G401.6 (cell line): Measurements from ENCODE around the gene HOXA5.

Experiments used
- FAIRE-seq: peaks from 2 replicates; lab custom pipeline; 2012; peaks lifted over from hg19 to GRCh38; lab: Jason Lieb, UNC

HOXA5 gene

GRCh38 chr7:27147199-27148030 is 3.9 kb upstream of the HOXA5 start, which contains the start of gene HOXA6:
Gene HOXA6, minus strand, starts transcription at chr7:27147774. Its CDS starts 25 bp downstream, at chr7:27147749.
- no peak for FAIRE-seq

- no peak for FAIRE-seq
Measured at GRCh38 chr7:27146491-27147198, 3.2 kb upstream of the HOXA5 start.

DNA sequence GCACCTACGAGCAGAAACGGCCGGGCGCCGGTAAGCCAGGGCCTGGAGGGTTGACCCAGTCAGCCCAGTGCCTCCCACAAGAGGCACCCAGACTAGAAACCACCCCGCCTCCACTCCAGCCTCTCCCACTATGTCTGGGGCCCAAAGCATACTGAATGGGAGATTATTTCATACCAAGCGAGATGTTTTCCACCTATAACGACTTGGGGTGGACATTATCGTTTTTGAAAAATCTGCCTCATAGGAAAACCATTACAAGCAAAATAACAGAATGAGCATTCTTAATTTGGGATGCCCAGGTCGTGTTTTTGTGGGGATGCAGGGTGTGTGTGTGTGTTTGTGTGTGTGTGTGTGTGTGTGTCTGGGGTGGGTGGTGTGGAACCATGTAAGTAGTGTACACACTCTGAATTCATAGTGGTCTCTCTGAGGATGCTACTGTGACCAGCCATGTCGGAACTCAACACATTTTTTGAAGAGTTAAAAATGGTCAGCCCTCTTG is 2.5 kb upstream of the HOXA5 start:
- FAIRE-seq = no peak

GRCh38 chr7:27145165-27145913 is 1.9 kb upstream of the HOXA5 start:
- FAIRE-seq = no peak

DNA sequence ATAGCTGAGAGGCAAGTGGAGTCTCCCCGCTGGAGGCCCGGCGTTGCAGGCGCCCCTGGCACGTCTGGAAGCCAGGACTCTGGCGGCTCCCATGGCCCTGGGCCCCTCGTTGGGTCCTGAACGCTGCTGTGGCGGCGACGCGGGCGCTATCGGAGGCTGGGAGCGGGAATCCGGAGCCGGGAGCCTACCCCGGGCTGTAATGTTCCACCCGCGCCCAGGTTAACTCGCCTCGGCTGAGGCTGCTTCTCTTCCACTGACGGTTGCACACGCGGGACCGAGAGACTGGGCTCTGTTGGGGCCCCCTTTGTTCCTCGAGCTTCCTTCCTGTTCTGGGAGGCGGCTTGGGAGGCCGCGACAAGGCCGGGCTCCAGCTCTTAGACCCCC is 1.3 kb upstream of the HOXA5 start:
- no peak for FAIRE-seq

GRCh38 chr7:27143950-27144780 is 684 bp upstream of the HOXA5 start:
- no peak for FAIRE-seq

- FAIRE-seq = no peak
Measured at GRCh38 chr7:27142580-27143022, 880 bp downstream of the HOXA5 start.

DNA sequence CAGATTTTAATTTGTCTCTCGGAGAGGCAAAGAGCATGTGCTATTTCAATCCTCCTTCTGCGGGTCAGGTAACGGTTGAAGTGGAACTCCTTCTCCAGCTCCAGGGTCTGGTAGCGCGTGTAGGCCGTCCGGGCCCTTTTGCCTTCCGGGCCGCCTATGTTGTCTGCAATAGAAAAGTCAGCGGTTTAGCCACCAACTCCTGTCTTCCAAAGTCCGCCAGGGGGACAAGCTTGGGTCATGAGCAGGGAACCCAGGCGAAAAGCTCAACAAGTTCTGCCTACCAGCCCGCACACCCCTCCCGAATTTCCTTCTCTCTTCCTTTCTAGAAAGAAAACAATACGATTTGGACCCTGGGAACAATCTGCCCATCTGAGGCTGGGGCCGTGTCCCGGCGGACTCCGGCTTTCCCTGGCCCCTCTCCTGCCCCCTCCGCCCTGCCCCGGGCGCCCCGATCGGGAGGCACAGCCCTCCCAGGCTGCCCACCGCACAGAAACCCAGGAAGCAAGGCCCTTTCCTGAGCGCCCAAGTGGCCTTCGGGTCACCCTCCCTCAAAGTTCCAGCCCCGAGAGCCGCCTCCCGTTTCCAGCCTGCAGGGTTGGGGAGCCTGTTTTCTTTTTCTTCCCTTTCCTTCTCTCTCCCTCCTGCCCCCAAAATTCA is 1.4 kb downstream of the HOXA5 start:
- no peak for FAIRE-seq

DNA sequence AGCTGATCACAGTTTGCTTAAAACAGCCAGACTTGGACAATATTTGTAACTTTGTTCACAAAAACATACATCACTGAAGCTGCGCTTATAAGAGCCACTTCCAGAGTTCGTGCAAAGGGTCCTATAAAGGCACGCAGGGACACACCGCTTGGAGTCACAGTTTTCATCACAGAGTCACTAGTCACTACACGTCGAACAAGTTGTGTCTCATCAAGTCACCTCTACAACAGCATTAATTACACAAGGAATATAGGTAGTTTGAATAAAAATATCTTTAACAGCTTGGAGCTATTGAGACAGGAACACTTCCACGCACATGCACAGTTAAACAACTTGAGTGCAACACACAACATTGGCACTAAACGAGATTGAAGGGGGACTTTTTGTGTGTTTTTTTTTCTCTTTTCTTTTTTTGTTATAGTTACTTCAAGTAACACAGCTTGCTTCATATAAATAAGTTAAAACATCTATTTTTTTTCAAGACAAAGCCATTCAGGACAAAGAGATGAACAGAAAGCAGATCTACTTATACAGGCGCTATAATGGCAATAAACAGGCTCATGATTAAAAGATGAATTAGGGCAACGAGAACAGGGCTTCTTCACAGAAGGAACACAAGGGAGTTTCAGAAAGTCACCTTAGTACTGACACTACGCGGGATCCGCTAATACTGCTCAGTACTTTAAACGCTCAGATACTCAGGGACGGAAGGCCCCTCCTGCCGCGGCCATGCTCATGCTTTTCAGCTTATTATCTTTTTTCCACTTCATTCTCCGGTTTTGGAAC is 2.2 kb downstream of the HOXA5 start:
- FAIRE-seq = peak; percentile 42

DNA sequence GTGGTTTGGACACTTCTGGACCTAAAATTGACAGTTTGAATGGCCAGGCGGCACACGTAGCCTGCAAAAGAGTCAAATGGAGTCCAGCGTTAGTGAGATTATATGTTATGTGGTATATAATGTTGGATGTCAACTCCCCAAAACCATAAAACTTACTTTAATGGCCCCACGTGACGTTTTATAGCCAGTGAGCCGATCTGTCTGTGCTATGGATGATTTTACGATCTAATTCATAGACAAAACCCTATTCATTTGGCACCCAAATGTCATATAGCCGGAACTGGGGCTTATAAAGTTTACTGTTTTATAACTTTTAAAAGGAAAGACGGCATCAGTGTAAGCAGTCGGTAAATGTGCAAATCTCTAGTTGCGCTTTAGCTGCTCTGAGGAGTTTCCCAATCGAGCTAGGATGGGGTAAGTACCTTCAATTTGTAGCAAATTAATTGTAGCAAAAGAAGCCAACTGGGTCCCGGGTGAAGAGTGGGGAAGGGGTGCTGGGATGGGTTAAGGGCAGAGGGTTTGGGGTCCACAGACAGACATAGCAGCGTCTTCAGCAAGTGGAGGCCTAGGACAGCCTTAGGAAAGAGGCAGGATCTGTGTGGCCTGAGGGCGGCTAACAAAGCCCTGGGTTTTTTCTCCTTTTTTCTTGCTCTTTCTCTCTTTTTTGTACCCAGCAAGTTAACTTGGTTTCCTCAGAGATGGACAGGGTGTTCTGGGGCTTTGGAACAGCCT is 3.2 kb downstream of the HOXA5 start:
- no peak for FAIRE-seq

DNA sequence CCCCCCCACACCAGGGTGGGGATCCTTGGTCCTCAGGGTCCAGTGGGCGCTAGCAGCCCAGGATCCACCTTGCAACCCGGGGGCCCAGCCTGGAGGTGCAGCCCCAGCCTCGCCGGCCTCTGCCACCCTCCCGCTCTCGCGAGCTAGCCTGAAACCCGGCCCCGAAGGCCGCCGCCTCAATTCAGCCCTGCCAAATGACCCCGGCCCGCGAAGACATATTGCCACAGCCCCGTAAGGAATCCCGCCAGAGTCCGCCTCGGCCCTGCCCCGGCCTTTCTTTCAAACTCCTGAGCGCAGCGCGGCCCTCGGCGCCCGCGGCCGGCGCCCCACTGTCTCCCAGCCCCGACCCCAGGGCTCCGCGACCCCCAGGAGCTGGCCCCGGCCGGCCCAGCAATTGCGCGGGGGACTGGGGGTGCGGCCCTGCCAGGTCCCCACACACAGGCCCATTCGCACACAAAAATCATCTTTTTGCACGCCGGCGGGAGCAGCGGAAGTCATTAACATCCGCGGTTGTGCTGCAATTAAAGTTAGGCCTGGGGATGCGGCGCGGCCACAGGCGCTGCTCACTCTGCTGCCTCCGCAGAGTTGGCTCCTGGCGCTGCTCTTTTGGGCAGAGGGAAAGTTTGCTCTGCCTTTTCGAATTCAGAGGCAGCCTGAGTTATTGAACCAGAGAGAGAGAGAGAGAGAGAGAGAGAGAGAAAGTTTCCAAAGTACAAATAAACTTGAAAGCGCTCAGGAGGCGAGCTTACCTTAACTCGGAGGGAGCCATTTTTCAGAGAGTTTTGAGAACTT is 4.0 kb downstream of the HOXA5 start:
- FAIRE-seq = no peak

DNA sequence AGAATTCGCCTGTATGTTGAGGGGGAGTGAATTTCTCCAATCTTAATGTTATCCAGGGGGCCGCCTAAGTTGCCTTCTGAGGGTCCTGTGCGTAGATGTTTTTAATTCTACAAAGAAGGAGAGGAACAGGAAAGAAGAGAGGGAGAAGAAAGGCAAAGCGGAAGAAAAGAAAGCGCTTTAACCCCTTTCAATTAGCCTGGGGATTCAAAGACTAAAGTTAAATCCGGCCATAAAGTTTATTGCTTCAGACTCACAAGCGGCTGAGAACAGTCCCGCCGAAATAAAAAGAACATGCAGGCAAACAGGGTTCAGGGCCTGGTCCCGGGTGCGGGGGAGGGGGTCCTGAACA is 4.5 kb downstream of the HOXA5 start:
- FAIRE-seq = no peak

DNA sequence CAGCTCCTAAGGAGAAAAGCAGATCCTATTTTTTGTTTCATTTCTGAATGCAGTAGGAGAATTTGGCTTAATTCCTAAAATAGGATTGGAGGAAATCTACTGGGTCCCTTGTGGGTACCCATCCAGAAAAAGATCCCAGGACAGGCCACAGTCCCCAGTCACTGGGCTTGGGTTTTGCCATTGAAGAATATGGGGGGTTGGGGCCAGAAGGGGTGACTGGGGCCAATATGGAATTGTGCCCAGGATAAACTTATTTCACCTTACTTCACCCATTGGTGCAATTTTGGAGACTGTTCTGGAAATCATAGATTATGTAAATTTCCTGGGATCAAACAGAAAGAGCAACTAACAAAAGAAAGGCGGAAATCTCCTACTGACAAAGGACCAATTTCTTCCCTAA is 5.0 kb downstream of the HOXA5 start:
- FAIRE-seq = no peak

DNA sequence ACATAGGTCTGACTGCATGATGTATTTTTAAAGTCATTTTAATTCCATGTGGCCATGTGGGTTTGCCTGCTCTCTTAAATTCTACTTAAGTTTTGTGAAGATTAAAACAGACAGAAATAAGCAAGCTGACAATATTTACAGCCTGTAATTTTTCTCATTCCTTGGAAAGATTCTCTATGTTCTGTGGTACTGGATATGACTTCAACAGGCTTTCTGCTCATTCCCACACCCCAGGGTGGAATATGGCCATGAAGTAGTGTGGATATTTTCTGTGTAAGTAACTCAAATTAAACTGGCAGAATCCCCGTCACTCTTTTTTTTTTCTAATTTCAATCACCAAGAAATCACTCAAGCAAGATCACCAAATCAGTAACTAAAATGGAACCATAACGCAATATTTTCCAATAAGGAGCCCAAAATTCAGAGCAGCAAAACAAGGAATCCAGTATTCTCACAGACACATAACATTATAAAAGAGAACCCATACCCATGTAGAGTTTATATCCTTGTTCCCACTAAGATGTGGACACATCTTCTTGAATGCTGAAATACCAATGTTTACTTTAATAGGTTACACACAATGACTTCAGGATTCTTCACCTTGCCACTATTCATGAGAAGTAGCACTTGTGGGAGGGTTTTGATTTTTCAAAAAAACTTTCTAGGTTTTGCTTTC is 5.7 kb downstream of the HOXA5 start:
- FAIRE-seq = peak; percentile 66

GRCh38 chr7:27134392-27134791 is 9.1 kb downstream of the HOXA5 start:
- FAIRE-seq = peak; percentile 66

GRCh38 chr7:27133409-27134231 is 9.9 kb downstream of the HOXA5 start:
- FAIRE-seq = peak; percentile 37

DNA sequence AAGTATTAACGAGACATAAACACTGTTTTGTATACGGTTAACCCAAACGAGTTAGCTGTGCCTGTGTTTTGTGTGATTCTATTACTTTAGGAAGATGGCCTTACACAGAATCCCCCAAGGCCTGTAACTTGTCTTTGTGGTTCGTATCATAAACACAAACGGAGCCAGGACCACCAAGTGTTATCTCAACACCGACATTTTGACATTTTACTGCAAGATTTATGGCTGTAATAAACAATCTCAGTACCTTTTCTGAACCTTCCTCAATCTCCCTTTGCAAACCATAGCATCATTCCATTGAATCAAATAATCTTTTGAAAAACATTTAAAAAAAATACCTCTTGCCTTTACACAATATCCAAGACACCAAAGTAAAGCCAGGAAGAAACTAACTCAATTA is 10.5 kb downstream of the HOXA5 start:
- FAIRE-seq = peak; percentile 71
